ENCODE results near the gene GDA. TPM values are rescaled to one million over a fixed set of nuclear protein-coding genes. Genes with fewer than 3 reads are reported as not detected.

The GDA gene
- total and polyA plus RNA-seq, 2 of the 8 experiments (the other 6 are each of a cell fraction or from before 2014, with no cell fraction given), result 0.35 to 3.0 TPM

GRCh38 chr9:72257814-72258213, 108.6 kb downstream of the GDA start (continued):
- TF ChIP-seq CBX5 (IDR thresholded peaks at IDR 0.05; ENCODE audit: low read depth, low read length) (no peak), RBBP5 (IDR thresholded peaks at IDR 0.05; ENCODE audit: borderline replicate concordance, low read depth, low read length) (no peak), RFX5 (IDR thresholded peaks at IDR 0.05; ENCODE audit: borderline replicate concordance, low read depth, low read length) (no peak), PHF8 (conservative IDR thresholded peaks at IDR 0.05; ENCODE audit: low read depth, low read length) (no peak), CTBP2 (IDR thresholded peaks at IDR 0.05; ENCODE audit: borderline replicate concordance, insufficient read depth, insufficient read length, low read length) (no peak)
- TF ChIP-seq, protein P1, sequence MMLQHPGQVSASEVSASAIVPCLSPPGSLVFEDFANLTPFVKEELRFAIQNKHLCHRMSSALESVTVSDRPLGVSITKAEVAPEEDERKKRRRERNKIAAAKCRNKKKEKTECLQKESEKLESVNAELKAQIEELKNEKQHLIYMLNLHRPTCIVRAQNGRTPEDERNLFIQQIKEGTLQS (IDR thresholded peaks at IDR 0.05; ENCODE audit: insufficient read depth, low read depth, low read length), result no peak
